Measurements from ENCODE around the gene ZBED2.
A peak's percentile ranks its signal among the peaks of the same experiment; 100 is the strongest.

The ZBED2 gene

GRCh38 chr3:111603679-111604078, 8.5 kb upstream of the ZBED2 start:
- no peak for DNase-seq (ENCODE audit: low read depth in 2 of 2)

- DNase-seq (ENCODE audit: low read depth in 2 of 2), result no peak
Observed at GRCh38 chr3:111601810-111602209, 6.7 kb upstream of the ZBED2 start.

GRCh38 chr3:111598552-111598951, 3.4 kb upstream of the ZBED2 start:
- no peak for DNase-seq (ENCODE audit: low read depth in 2 of 2)

- DNase-seq (ENCODE audit: low read depth in 2 of 2), result no peak
Observed at GRCh38 chr3:111598139-111598538, 3.0 kb upstream of the ZBED2 start.

GRCh38 chr3:111596328-111596727, 1.2 kb upstream of the ZBED2 start:
- no peak for DNase-seq (ENCODE audit: low read depth in 2 of 2)

GRCh38 chr3:111594781-111595180, 365 bp downstream of the ZBED2 start:
- no peak for DNase-seq (ENCODE audit: low read depth in 2 of 2)

GRCh38 chr3:111594205-111594604, 941 bp downstream of the ZBED2 start:
- DNase-seq (ENCODE audit: low read depth in 2 of 2), result peak; percentile 20 to 29

- no peak for DNase-seq (ENCODE audit: low read depth in 2 of 2)
Observed at GRCh38 chr3:111593666-111594065, 1.5 kb downstream of the ZBED2 start.

GRCh38 chr3:111592936-111593335, 2.2 kb downstream of the ZBED2 start:
- DNase-seq (ENCODE audit: low read depth in 2 of 2), result no peak

GRCh38 chr3:111592143-111592542, 3.0 kb downstream of the ZBED2 start:
- DNase-seq (ENCODE audit: low read depth in 2 of 2), result no peak

- DNase-seq (ENCODE audit: low read depth in 2 of 2), result no peak
Observed at GRCh38 chr3:111591555-111591954, 3.6 kb downstream of the ZBED2 start.

- DNase-seq (ENCODE audit: low read depth in 2 of 2), result no peak
Observed at GRCh38 chr3:111590143-111590491, 5.0 kb downstream of the ZBED2 start.

GRCh38 chr3:111589303-111590142, 5.6 kb downstream of the ZBED2 start:
- no peak for DNase-seq (ENCODE audit: low read depth in 2 of 2)

GRCh38 chr3:111588527-111588926, 6.6 kb downstream of the ZBED2 start:
- no peak for DNase-seq (ENCODE audit: low read depth in 2 of 2)

GRCh38 chr3:111585217-111585616, 9.9 kb downstream of the ZBED2 start:
- DNase-seq (ENCODE audit: low read depth in 2 of 2), result no peak

GRCh38 chr3:111584744-111585143, 10.4 kb downstream of the ZBED2 start:
- DNase-seq (ENCODE audit: low read depth in 2 of 2), result no peak

- peak; percentile 66 to 72 for DNase-seq (ENCODE audit: low read depth in 2 of 2)
Observed at GRCh38 chr3:111582120-111582474, 13.0 kb downstream of the ZBED2 start.

GRCh38 chr3:111581403-111582119, 13.6 kb downstream of the ZBED2 start:
- no peak for DNase-seq (ENCODE audit: low read depth in 2 of 2)

GRCh38 chr3:111579495-111579894, 15.7 kb downstream of the ZBED2 start:
- no peak for DNase-seq (ENCODE audit: low read depth in 2 of 2)

- DNase-seq (ENCODE audit: low read depth in 2 of 2), result no peak
Observed at GRCh38 chr3:111578867-111579266, 16.3 kb downstream of the ZBED2 start.

- peak; percentile 67 to 70 for DNase-seq (ENCODE audit: low read depth in 2 of 2)
Observed at GRCh38 chr3:111577798-111578685, 17.1 kb downstream of the ZBED2 start.

GRCh38 chr3:111577113-111577512, 18.0 kb downstream of the ZBED2 start:
- no peak for DNase-seq (ENCODE audit: low read depth in 2 of 2)
